Measurements from ENCODE around the gene BDH2. TPM values are rescaled to one million over a fixed set of nuclear protein-coding genes. Genes with fewer than 3 reads are reported as not detected.

Gene BDH2
- polyA plus RNA-seq (2013, experiment 1 of 2): 67.3 TPM
- 61.2 TPM for polyA plus RNA-seq (2013, experiment 2 of 2)

- H3K27ac ChIP-seq (ENCODE audit: low read depth, low read length, severe bottlenecking): peak within 1 kb of the TSS; percentile 20
- no peaks in the 10 kb centered on the region for H3K36me3 ChIP-seq (ENCODE audit: control insufficient read depth, insufficient read depth, low read length)
- peaks cover 5% of the 10 kb centered on the region for H3K4me1 ChIP-seq (ENCODE audit: control insufficient read depth, insufficient read depth, low read length, poor library complexity, severe bottlenecking)
- H3K9me3 ChIP-seq (ENCODE audit: control insufficient read depth, low read length): no peaks in the 10 kb centered on the region
- H3K4me3 ChIP-seq (ENCODE audit: extremely low read depth, insufficient read depth, low read length, poor library complexity, severe bottlenecking): peak within 1 kb of the TSS; percentile 48
- 14 to 17% methylated on average over 4 to 6 of the region's 11 CpGs for WGBS, 2 experiments (ENCODE audit: insufficient coverage in 2 of 2)
Observed at GRCh38 chr4:103099691-103100392, at the start of gene BDH2. BDH2 (minus strand) TSS chr4:103099834; CDS start chr4:103096254, 3,580 bp downstream.

GRCh38 chr4:103144926-103145325 is 45.3 kb upstream of the BDH2 start:
- H3K36me3 ChIP-seq (ENCODE audit: control insufficient read depth, insufficient read depth, low read length): peaks cover 63% of the 10 kb centered on the region
- no peak overlapping the region for H3K4me3 ChIP-seq (ENCODE audit: extremely low read depth, insufficient read depth, low read length, poor library complexity, severe bottlenecking)
- no peaks in the 10 kb centered on the region for H3K9me3 ChIP-seq (ENCODE audit: control insufficient read depth, low read length)
- 80% methylated on average over 1 of the region's 4 CpGs; no CpG with 5 or more reads in 1 of the 2 experiments for WGBS, 2 experiments (ENCODE audit: insufficient coverage in 2 of 2)
- no peaks in the 10 kb centered on the region for H3K4me1 ChIP-seq (ENCODE audit: control insufficient read depth, insufficient read depth, low read length, poor library complexity, severe bottlenecking)
- no peak overlapping the region for H3K27ac ChIP-seq (ENCODE audit: low read depth, low read length, severe bottlenecking)

GRCh38 chr4:103137446-103137827 is 37.8 kb upstream of the BDH2 start:
- Histone ChIP-seq H3K9me3 (ENCODE audit: control insufficient read depth, low read length) (no peaks in the 10 kb centered on the region), H3K36me3 (ENCODE audit: control insufficient read depth, insufficient read depth, low read length) (peaks cover 62% of the 10 kb centered on the region), H3K27ac (ENCODE audit: low read depth, low read length, severe bottlenecking) (no peak overlapping the region), H3K4me3 (ENCODE audit: extremely low read depth, insufficient read depth, low read length, poor library complexity, severe bottlenecking) (no peak overlapping the region), H3K4me1 (ENCODE audit: control insufficient read depth, insufficient read depth, low read length, poor library complexity, severe bottlenecking) (no peaks in the 10 kb centered on the region)
- WGBS, 2 experiments (ENCODE audit: insufficient coverage in 2 of 2): 86% methylated on average over 1 of the region's 1 CpG; no CpG with 5 or more reads in 1 of the 2 experiments

GRCh38 chr4:103136671-103137445 is 37.2 kb upstream of the BDH2 start:
- H3K9me3 ChIP-seq (ENCODE audit: control insufficient read depth, low read length): no peaks in the 10 kb centered on the region
- H3K36me3 ChIP-seq (ENCODE audit: control insufficient read depth, insufficient read depth, low read length): peaks cover 61% of the 10 kb centered on the region
- no peaks in the 10 kb centered on the region for H3K4me1 ChIP-seq (ENCODE audit: control insufficient read depth, insufficient read depth, low read length, poor library complexity, severe bottlenecking)
- 80% methylated on average over 1 of the region's 1 CpG; no CpG with 5 or more reads in 1 of the 2 experiments for WGBS, 2 experiments (ENCODE audit: insufficient coverage in 2 of 2)
- no peak overlapping the region for H3K4me3 ChIP-seq (ENCODE audit: extremely low read depth, insufficient read depth, low read length, poor library complexity, severe bottlenecking)
- no peak overlapping the region for H3K27ac ChIP-seq (ENCODE audit: low read depth, low read length, severe bottlenecking)

GRCh38 chr4:103129174-103129573 is 29.5 kb upstream of the BDH2 start:
- no peak overlapping the region for H3K27ac ChIP-seq (ENCODE audit: low read depth, low read length, severe bottlenecking)
- peaks cover 21% of the 10 kb centered on the region for H3K36me3 ChIP-seq (ENCODE audit: control insufficient read depth, insufficient read depth, low read length)
- no peaks in the 10 kb centered on the region for H3K4me1 ChIP-seq (ENCODE audit: control insufficient read depth, insufficient read depth, low read length, poor library complexity, severe bottlenecking)
- H3K9me3 ChIP-seq (ENCODE audit: control insufficient read depth, low read length): no peaks in the 10 kb centered on the region
- H3K4me3 ChIP-seq (ENCODE audit: extremely low read depth, insufficient read depth, low read length, poor library complexity, severe bottlenecking): no peak overlapping the region
- WGBS, 2 experiments (ENCODE audit: insufficient coverage in 2 of 2): 81 to 96% methylated on average over 5 to 6 of the region's 8 CpGs

GRCh38 chr4:103126126-103126525 is 26.5 kb upstream of the BDH2 start:
- Histone ChIP-seq H3K36me3 (ENCODE audit: control insufficient read depth, insufficient read depth, low read length) (peaks cover 29% of the 10 kb centered on the region), H3K9me3 (ENCODE audit: control insufficient read depth, low read length) (no peaks in the 10 kb centered on the region), H3K4me1 (ENCODE audit: control insufficient read depth, insufficient read depth, low read length, poor library complexity, severe bottlenecking) (no peaks in the 10 kb centered on the region), H3K4me3 (ENCODE audit: extremely low read depth, insufficient read depth, low read length, poor library complexity, severe bottlenecking) (no peak overlapping the region), H3K27ac (ENCODE audit: low read depth, low read length, severe bottlenecking) (no peak overlapping the region)
- 100% methylated on average over 2 of the region's 3 CpGs; no CpG with 5 or more reads in 1 of the 2 experiments for WGBS, 2 experiments (ENCODE audit: insufficient coverage in 2 of 2)

GRCh38 chr4:103123114-103123513 is 23.5 kb upstream of the BDH2 start:
- WGBS, 2 experiments (ENCODE audit: insufficient coverage in 2 of 2): 100% methylated on average over 1 of the region's 3 CpGs; no CpG with 5 or more reads in 1 of the 2 experiments
- Histone ChIP-seq H3K36me3 (ENCODE audit: control insufficient read depth, insufficient read depth, low read length) (peaks cover 37% of the 10 kb centered on the region), H3K4me1 (ENCODE audit: control insufficient read depth, insufficient read depth, low read length, poor library complexity, severe bottlenecking) (no peaks in the 10 kb centered on the region), H3K27ac (ENCODE audit: low read depth, low read length, severe bottlenecking) (no peak overlapping the region), H3K9me3 (ENCODE audit: control insufficient read depth, low read length) (no peaks in the 10 kb centered on the region), H3K4me3 (ENCODE audit: extremely low read depth, insufficient read depth, low read length, poor library complexity, severe bottlenecking) (no peak overlapping the region)

- no peak overlapping the region for H3K27ac ChIP-seq (ENCODE audit: low read depth, low read length, severe bottlenecking)
- WGBS, 2 experiments (ENCODE audit: insufficient coverage in 2 of 2): 100% methylated on average over 1 of the region's 1 CpG; no CpG with 5 or more reads in 1 of the 2 experiments
- peaks cover 32% of the 10 kb centered on the region for H3K36me3 ChIP-seq (ENCODE audit: control insufficient read depth, insufficient read depth, low read length)
- H3K9me3 ChIP-seq (ENCODE audit: control insufficient read depth, low read length): no peaks in the 10 kb centered on the region
- no peaks in the 10 kb centered on the region for H3K4me1 ChIP-seq (ENCODE audit: control insufficient read depth, insufficient read depth, low read length, poor library complexity, severe bottlenecking)
- no peak overlapping the region for H3K4me3 ChIP-seq (ENCODE audit: extremely low read depth, insufficient read depth, low read length, poor library complexity, severe bottlenecking)
Observed at GRCh38 chr4:103118166-103118565, 18.5 kb upstream of the BDH2 start.

- no CpG with 5 or more reads among the region's 4 CpGs for WGBS, 2 experiments (ENCODE audit: insufficient coverage in 2 of 2)
- Histone ChIP-seq H3K4me3 (ENCODE audit: extremely low read depth, insufficient read depth, low read length, poor library complexity, severe bottlenecking) (no peak overlapping the region), H3K4me1 (ENCODE audit: control insufficient read depth, insufficient read depth, low read length, poor library complexity, severe bottlenecking) (no peaks in the 10 kb centered on the region), H3K27ac (ENCODE audit: low read depth, low read length, severe bottlenecking) (no peak overlapping the region), H3K36me3 (ENCODE audit: control insufficient read depth, insufficient read depth, low read length) (peaks cover 46% of the 10 kb centered on the region), H3K9me3 (ENCODE audit: control insufficient read depth, low read length) (no peaks in the 10 kb centered on the region)
Observed at GRCh38 chr4:103111598-103111997, 12.0 kb upstream of the BDH2 start.

- H3K9me3 ChIP-seq (ENCODE audit: control insufficient read depth, low read length): no peaks in the 10 kb centered on the region
- WGBS, 2 experiments (ENCODE audit: insufficient coverage in 2 of 2): 96 to 100% methylated on average over 3 to 4 of the region's 4 CpGs
- peaks cover 49% of the 10 kb centered on the region for H3K36me3 ChIP-seq (ENCODE audit: control insufficient read depth, insufficient read depth, low read length)
Observed at GRCh38 chr4:103108542-103108941, 8.9 kb upstream of the BDH2 start.

More at GRCh38 chr4:103108542-103108941, 8.9 kb upstream of the BDH2 start:
- no peak overlapping the region for H3K4me3 ChIP-seq (ENCODE audit: extremely low read depth, insufficient read depth, low read length, poor library complexity, severe bottlenecking)
- no peaks in the 10 kb centered on the region for H3K4me1 ChIP-seq (ENCODE audit: control insufficient read depth, insufficient read depth, low read length, poor library complexity, severe bottlenecking)
- no peak overlapping the region for H3K27ac ChIP-seq (ENCODE audit: low read depth, low read length, severe bottlenecking)

Data from mesodermal cell (in vitro differentiated cells).